ENCODE data around the gene TBL2. TPM values are rescaled to one million over a fixed set of nuclear protein-coding genes. Genes with fewer than 3 reads are reported as not detected.

TBL2 gene
- total and polyA plus RNA-seq, 2 donors (not counting 1 experiment from before 2014, with no cell fraction given): 15.1 to 34.6 TPM

DNA sequence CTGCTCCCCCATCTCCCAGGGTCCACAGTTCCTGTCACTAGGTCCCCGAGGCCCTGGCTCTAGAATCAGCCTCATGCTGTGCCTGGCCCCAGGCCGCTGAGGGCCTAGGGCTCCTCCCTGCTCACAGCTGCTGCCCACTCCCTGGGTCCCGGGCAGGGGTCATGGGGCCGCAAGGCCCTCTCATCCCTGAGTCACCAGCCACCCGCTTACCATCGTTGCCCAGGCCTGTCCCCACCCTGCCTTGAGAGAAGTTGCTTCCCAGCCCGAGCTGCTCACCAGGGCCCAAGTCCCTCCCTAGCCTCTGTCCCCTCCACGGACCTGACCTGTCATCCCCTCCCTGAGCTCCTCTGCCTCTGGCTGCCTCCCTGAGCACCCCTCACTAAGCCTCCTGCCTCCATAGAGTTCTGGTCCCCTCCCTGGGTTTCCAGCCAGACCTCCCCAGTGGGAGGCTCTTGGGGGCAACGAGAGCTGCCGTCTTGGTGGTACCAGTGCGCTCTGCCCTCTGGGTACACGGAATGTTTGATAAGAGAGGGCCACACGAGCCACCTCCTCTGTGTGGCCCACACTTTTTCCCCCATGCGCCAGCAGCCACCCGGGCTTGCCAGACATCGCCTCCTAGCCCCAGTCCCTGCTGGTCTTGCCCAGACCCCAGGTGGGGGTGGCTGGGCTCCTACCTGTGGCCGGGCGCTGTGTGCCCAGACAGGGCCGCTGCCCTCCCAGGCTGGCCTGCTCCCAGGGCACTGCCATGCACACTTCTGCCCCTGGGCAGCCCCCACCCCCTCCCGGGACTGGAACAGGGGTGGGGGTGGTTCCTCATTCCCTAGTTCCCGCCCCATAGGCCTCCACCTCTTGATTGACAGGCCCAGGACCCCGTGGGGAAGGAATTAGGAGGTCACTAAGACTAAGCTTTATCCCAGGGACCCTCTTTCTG is 24.6 kb upstream of the TBL2 start:
- Mint-ChIP-seq H3K9me3 (ENCODE audit: insufficient read depth) (no peaks in the 10 kb centered on the region), H3K27me3 (peaks cover 27% of the 10 kb centered on the region), H3K4me3 (no peak overlapping the region), H3K4me1 (no peaks in the 10 kb centered on the region), H3K27ac (no peak overlapping the region)
- Histone ChIP-seq H3K4me3 (ENCODE audit: control extremely low read depth in 1 of 5, extremely low read depth in 1 of 5, insufficient read depth in 1 of 5, low read depth in 2 of 5, low read length in 4 of 5) (no peak overlapping the region), H3K36me3 (replicated peaks in 1 of 2; ENCODE audit: control extremely low read depth in 1 of 2, control insufficient read depth in 1 of 2, extremely low read depth in 1 of 2, insufficient read depth in 2 of 2, low read length in 1 of 2) (no peaks in the 10 kb centered on the region), H3K4me1 (ENCODE audit: control insufficient read depth in 2 of 2, insufficient read depth in 2 of 2, low read length in 2 of 2) (peaks cover 8% of the 10 kb centered on the region in 2 donors), H3K27me3 (replicated peaks in 1 of 4; ENCODE audit: control extremely low read depth in 1 of 4, control insufficient read depth in 3 of 4, insufficient read depth in 4 of 4, low read length in 3 of 4) (peaks cover 0 to 22% (median 5%) of the 10 kb centered on the region in 4 experiments), H3K27ac (ENCODE audit: low read length in 2 of 2) (no peak overlapping the region), H3K9me3 (ENCODE audit: control extremely low read depth in 1 of 3, control insufficient read depth in 2 of 3, insufficient read depth in 1 of 3, low read length in 2 of 3) (peaks cover 0 to 8% (median 0%) of the 10 kb centered on the region in 3 donors), H3K79me2 (ENCODE audit: control insufficient read depth, insufficient read depth, low read length) (no peaks in the 10 kb centered on the region), H3K9ac (ENCODE audit: low read length) (no peak overlapping the region), H4K20me1 (ENCODE audit: control insufficient read depth, insufficient read depth, low read length, poor library complexity, severe bottlenecking) (no peaks in the 10 kb centered on the region), H2AFZ (ENCODE audit: insufficient read depth, low read depth, low read length, poor library complexity, severe bottlenecking) (no peak overlapping the region), H3K4me2 (replicated peaks; ENCODE audit: low read depth, low read length, poor library complexity, severe bottlenecking) (no peak overlapping the region)
- intact Hi-C loops (cut with micrococcal nuclease): no loop called here
- ChIA-PET POLR2A (no interaction called here), CTCF (interaction anchor here (0.6 to 7.7 kb wide), 5 partner anchors 17 to 252 kb away, joined by 3 to 93 read pairs (median 18); no protein-coding TSS in a partner anchor)
- no peak for TF ChIP-seq EZH2 (IDR thresholded peaks at IDR 0.05; ENCODE audit: borderline replicate concordance, insufficient read depth, low read depth, low read length, poor library complexity, severe bottlenecking)
- TF ChIP-seq, protein P1, sequence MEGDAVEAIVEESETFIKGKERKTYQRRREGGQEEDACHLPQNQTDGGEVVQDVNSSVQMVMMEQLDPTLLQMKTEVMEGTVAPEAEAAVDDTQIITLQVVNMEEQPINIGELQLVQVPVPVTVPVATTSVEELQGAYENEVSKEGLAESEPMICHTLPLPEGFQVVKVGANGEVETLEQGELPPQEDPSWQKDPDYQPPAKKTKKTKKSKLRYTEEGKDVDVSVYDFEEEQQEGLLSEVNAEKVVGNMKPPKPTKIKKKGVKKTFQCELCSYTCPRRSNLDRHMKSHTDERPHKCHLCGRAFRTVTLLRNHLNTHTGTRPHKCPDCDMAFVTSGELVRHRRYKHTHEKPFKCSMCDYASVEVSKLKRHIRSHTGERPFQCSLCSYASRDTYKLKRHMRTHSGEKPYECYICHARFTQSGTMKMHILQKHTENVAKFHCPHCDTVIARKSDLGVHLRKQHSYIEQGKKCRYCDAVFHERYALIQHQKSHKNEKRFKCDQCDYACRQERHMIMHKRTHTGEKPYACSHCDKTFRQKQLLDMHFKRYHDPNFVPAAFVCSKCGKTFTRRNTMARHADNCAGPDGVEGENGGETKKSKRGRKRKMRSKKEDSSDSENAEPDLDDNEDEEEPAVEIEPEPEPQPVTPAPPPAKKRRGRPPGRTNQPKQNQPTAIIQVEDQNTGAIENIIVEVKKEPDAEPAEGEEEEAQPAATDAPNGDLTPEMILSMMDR (IDR thresholded peaks at IDR 0.05): no peak
- ATAC-seq (ENCODE audit: low read depth) (no peak), DNase-seq (no peak)
- WGBS (ENCODE audit: insufficient coverage): 81% methylated on average over 17 of the region's 22 CpGs

- ATAC-seq (ENCODE audit: low read depth) (no peak), DNase-seq (no peak)
- Histone ChIP-seq H3K4me3 (ENCODE audit: control extremely low read depth in 1 of 5, extremely low read depth in 1 of 5, insufficient read depth in 1 of 5, low read depth in 2 of 5, low read length in 4 of 5) (no peak overlapping the region), H4K20me1 (ENCODE audit: control insufficient read depth, insufficient read depth, low read length, poor library complexity, severe bottlenecking) (no peaks in the 10 kb centered on the region), H3K4me1 (ENCODE audit: control insufficient read depth in 2 of 2, insufficient read depth in 2 of 2, low read length in 2 of 2) (no peaks in the 10 kb centered on the region), H3K4me2 (replicated peaks; ENCODE audit: low read depth, low read length, poor library complexity, severe bottlenecking) (no peak overlapping the region), H3K9ac (ENCODE audit: low read length) (no peak overlapping the region), H3K79me2 (ENCODE audit: control insufficient read depth, insufficient read depth, low read length) (no peaks in the 10 kb centered on the region), H3K36me3 (replicated peaks in 1 of 2; ENCODE audit: control extremely low read depth in 1 of 2, control insufficient read depth in 1 of 2, extremely low read depth in 1 of 2, insufficient read depth in 2 of 2, low read length in 1 of 2) (no peaks in the 10 kb centered on the region), H3K9me3 (ENCODE audit: control extremely low read depth in 1 of 3, control insufficient read depth in 2 of 3, insufficient read depth in 1 of 3, low read length in 2 of 3) (peaks cover 0 to 4% (median 0%) of the 10 kb centered on the region in 3 donors), H3K27me3 (replicated peaks in 1 of 4; ENCODE audit: control extremely low read depth in 1 of 4, control insufficient read depth in 3 of 4, insufficient read depth in 4 of 4, low read length in 3 of 4) (peaks cover 0 to 16% (median 0%) of the 10 kb centered on the region in 4 experiments), H3K27ac (ENCODE audit: low read length in 2 of 2) (no peak overlapping the region), H2AFZ (ENCODE audit: insufficient read depth, low read depth, low read length, poor library complexity, severe bottlenecking) (no peak overlapping the region)
- TF ChIP-seq, protein P1 (IDR thresholded peaks at IDR 0.05): no peak
- TF ChIP-seq EZH2 (IDR thresholded peaks at IDR 0.05; ENCODE audit: borderline replicate concordance, insufficient read depth, low read depth, low read length, poor library complexity, severe bottlenecking): no peak
- intact Hi-C loops (cut with micrococcal nuclease): no loop called here
- Mint-ChIP-seq H3K4me1 (no peaks in the 10 kb centered on the region), H3K9me3 (ENCODE audit: insufficient read depth) (no peaks in the 10 kb centered on the region), H3K27ac (no peak overlapping the region), H3K27me3 (peaks cover 29% of the 10 kb centered on the region), H3K4me3 (no peak overlapping the region)
- CTCF ChIA-PET: interaction anchor here (2.2 kb wide), 1 partner anchor 126 kb away, joined by 5 read pairs; no protein-coding TSS in a partner anchor
- POLR2A ChIA-PET: interaction anchor here (0.6 kb wide), 1 partner anchor 784 kb away, joined by 3 read pairs; no protein-coding TSS in a partner anchor
- 77% methylated on average over 7 of the region's 7 CpGs for WGBS (ENCODE audit: insufficient coverage)
These were observed 21.5 kb upstream of the TBL2 start for GRCh38 chr7:73599916-73600315.
